HG03175 (cell line): ENCODE data around the gene NTHL1.

Source experiments
- ATAC-seq: cut with Tn5 transposase; IDR thresholded peaks from one replicate; pipeline ENCODE4 v1.9.1; 2021; ENCODE audit warnings: mild to moderate bottlenecking, moderate library complexity; ENCODE audit not compliant: unreplicated experiment

Gene NTHL1

GRCh38 chr16:2066139-2066538, 18.5 kb upstream of the NTHL1 start:
- ATAC-seq: no peak

- ATAC-seq: no peak
Measured at GRCh38 chr16:2064368-2064945, 16.8 kb upstream of the NTHL1 start.

- no peak for ATAC-seq
Measured at GRCh38 chr16:2063861-2064260, 16.2 kb upstream of the NTHL1 start.

- no peak for ATAC-seq
Measured at GRCh38 chr16:2062801-2063200, 15.2 kb upstream of the NTHL1 start.

- ATAC-seq: no peak
Measured at GRCh38 chr16:2061526-2061925, 13.9 kb upstream of the NTHL1 start.

GRCh38 chr16:2061023-2061422, 13.4 kb upstream of the NTHL1 start:
- no peak for ATAC-seq

GRCh38 chr16:2060346-2060745, 12.7 kb upstream of the NTHL1 start:
- no peak for ATAC-seq

- ATAC-seq: no peak
Measured at GRCh38 chr16:2058872-2059271, 11.2 kb upstream of the NTHL1 start.

- ATAC-seq: no peak
Measured at GRCh38 chr16:2058420-2058819, 10.8 kb upstream of the NTHL1 start.

- ATAC-seq: no peak
Measured at GRCh38 chr16:2057438-2057837, 9.8 kb upstream of the NTHL1 start.

GRCh38 chr16:2056681-2057407, 9.2 kb upstream of the NTHL1 start:
- ATAC-seq: no peak

GRCh38 chr16:2056077-2056476, 8.4 kb upstream of the NTHL1 start:
- no peak for ATAC-seq

- ATAC-seq: no peak
Measured at GRCh38 chr16:2054543-2055245, 7.1 kb upstream of the NTHL1 start.

- no peak for ATAC-seq
Measured at GRCh38 chr16:2053897-2054296, 6.3 kb upstream of the NTHL1 start.

GRCh38 chr16:2053211-2053610, 5.6 kb upstream of the NTHL1 start:
- no peak for ATAC-seq

GRCh38 chr16:2048116-2048543, 496 bp upstream of the NTHL1 start:
- peak; percentile 29 for ATAC-seq

GRCh38 chr16:2046893-2047329, 723 bp downstream of the NTHL1 start:
- ATAC-seq: no peak

- no peak for ATAC-seq
Measured at GRCh38 chr16:2045965-2046892, 1.4 kb downstream of the NTHL1 start.

GRCh38 chr16:2044541-2044940, 3.1 kb downstream of the NTHL1 start:
- ATAC-seq: no peak

GRCh38 chr16:2043667-2044451, 3.8 kb downstream of the NTHL1 start:
- no peak for ATAC-seq
